ENCODE data around the gene DDB1. TPM values are rescaled to one million over a fixed set of nuclear protein-coding genes. Genes with fewer than 3 reads are reported as not detected.

DDB1 gene
- total and polyA plus RNA-seq, 2 of the 13 experiments (the other 11 are each of a cell fraction or from before 2014, with no cell fraction given): 217 to 266 TPM

- 98% methylated on average over 18 of the region's 18 CpGs for WGBS (ENCODE audit: low lambda C conversion rate)
- ChIA-PET CTCF (ENCODE audit: low intra/inter-chr PET ratio, low total read pairs) (no interaction called here), POLR2A (no interaction called here)
- Histone ChIP-seq H3K79me2 (ENCODE audit: insufficient read depth, low read length) (no peaks in the 10 kb centered on the region), H3K36me3 (replicated peaks in 1 of 2; ENCODE audit: control insufficient read depth in 1 of 2, insufficient read depth in 2 of 2, low read length in 2 of 2) (peaks cover 9 to 36% of the 10 kb centered on the region in 2 experiments), H3K9ac (ENCODE audit: insufficient read depth, low read depth, low read length) (no peak overlapping the region), H4K20me1 (ENCODE audit: insufficient read depth, low read length) (peaks cover 5% of the 10 kb centered on the region; the same call in 1 of the 2 replicates), H3K4me2 (ENCODE audit: low read depth, low read length) (no peak overlapping the region), H3K27me3 (ENCODE audit: control insufficient read depth in 1 of 2, insufficient read depth in 2 of 2, low read length in 2 of 2) (no peaks in the 10 kb centered on the region), H3K4me1 (ENCODE audit: insufficient read depth, low read length) (no peaks in the 10 kb centered on the region), H3K9me3 (ENCODE audit: low read length) (no peaks in the 10 kb centered on the region), H3K27ac (ENCODE audit: extremely low read length, insufficient read depth, low read length) (no peak overlapping the region), H3K4me3 (replicated peaks in 1 of 3; ENCODE audit: insufficient read depth in 1 of 3, low read depth in 2 of 3, low read length in 3 of 3) (no peak overlapping the region), H2AFZ (ENCODE audit: low read length) (no peak overlapping the region)
- ATAC-seq: no peak
- BruUV-seq (replicated peaks): no TSS peak
- intact Hi-C loops (cut with micrococcal nuclease; ENCODE audit: unreplicated experiment): loop anchor here (10.0 kb wide), 2 partner anchors 78 to 128 kb away; partner anchors contain the start of genes DDB1 and TKFC
- DNase-seq (ENCODE audit: low spot score): no peak
- FAIRE-seq: no peak
- in situ Hi-C loops (cut with HindIII; ENCODE audit: extremely low pct_ligation_motif_present, low pct_unique_long_range_greater_than_20kb): no loop called here
- TF ChIP-seq RBM22 (optimal IDR thresholded peaks at IDR 0.05; ENCODE audit: low read length) (peak; percentile 13), BCLAF1 (IDR thresholded peaks at IDR 0.05) (no peak), LCORL (IDR thresholded peaks at IDR 0.05) (no peak), LCORL (CRISPR knock-in tag; IDR thresholded peaks at IDR 0.05) (no peak), ZSCAN21 (CRISPR knock-in tag; IDR thresholded peaks at IDR 0.05; ENCODE audit: borderline replicate concordance) (no peak), ZNF230 (CRISPR knock-in tag; IDR thresholded peaks at IDR 0.05) (no peak), POLR2AphosphoS5 (IDR thresholded peaks at IDR 0.05; ENCODE audit: low read depth, low read length) (peak; percentile 27; the same call in 1 of the 2 replicates), ARNT2 (CRISPR knock-in tag; IDR thresholded peaks at IDR 0.05; ENCODE audit: low read depth) (no peak), JARID2 (CRISPR knock-in tag; IDR thresholded peaks at IDR 0.05; ENCODE audit: insufficient replicate concordance) (no peak), STAT6 (CRISPR knock-in tag; IDR thresholded peaks at IDR 0.05; ENCODE audit: borderline replicate concordance) (no peak), ZNF296 (CRISPR knock-in tag; conservative IDR thresholded peaks at IDR 0.05) (no peak), ZNF263 (CRISPR knock-in tag; IDR thresholded peaks at IDR 0.05) (no peak), NCOR1 (IDR thresholded peaks at IDR 0.05; ENCODE audit: borderline replicate concordance, low read length) (no peak), ZNF101 (CRISPR knock-in tag; IDR thresholded peaks at IDR 0.05; ENCODE audit: borderline replicate concordance, low read depth) (no peak), ZNF251 (CRISPR knock-in tag; IDR thresholded peaks at IDR 0.05) (no peak), ZNF841 (CRISPR knock-in tag; IDR thresholded peaks at IDR 0.05; ENCODE audit: borderline replicate concordance) (no peak)
Measured at GRCh38 chr11:61256710-61257482, 76.0 kb downstream of the DDB1 start.
